ENCODE measurements around the gene CRX.

DNA sequence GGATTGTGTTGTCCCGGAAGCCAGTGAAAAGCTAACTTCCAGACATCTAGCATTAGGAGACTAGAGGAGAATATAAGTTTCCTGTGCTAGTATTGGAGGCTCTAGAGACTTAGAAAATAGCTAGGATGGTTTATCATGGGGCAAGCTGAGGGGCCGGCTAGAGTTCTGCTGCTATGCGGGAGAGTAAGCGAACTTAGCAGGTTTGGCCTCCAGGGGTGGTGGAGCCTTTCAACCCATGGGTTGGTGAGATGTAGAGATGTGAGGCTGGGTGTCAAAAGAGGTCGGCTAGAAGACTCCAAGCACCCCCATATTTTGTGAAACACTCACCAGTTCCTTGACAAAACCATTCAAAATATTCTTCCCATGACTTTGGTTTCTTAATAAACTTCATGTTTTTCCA lies 60.0 kb downstream of the CRX start:
- TF ChIP-seq, protein P1, sequence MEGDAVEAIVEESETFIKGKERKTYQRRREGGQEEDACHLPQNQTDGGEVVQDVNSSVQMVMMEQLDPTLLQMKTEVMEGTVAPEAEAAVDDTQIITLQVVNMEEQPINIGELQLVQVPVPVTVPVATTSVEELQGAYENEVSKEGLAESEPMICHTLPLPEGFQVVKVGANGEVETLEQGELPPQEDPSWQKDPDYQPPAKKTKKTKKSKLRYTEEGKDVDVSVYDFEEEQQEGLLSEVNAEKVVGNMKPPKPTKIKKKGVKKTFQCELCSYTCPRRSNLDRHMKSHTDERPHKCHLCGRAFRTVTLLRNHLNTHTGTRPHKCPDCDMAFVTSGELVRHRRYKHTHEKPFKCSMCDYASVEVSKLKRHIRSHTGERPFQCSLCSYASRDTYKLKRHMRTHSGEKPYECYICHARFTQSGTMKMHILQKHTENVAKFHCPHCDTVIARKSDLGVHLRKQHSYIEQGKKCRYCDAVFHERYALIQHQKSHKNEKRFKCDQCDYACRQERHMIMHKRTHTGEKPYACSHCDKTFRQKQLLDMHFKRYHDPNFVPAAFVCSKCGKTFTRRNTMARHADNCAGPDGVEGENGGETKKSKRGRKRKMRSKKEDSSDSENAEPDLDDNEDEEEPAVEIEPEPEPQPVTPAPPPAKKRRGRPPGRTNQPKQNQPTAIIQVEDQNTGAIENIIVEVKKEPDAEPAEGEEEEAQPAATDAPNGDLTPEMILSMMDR (IDR thresholded peaks at IDR 0.05) = no peak
- TF ChIP-seq POLR2AphosphoS5 (IDR thresholded peaks at IDR 0.05; ENCODE audit: low read depth, low read length) (no peak), TCF7L2 (IDR thresholded peaks at IDR 0.05; ENCODE audit: low read depth, low read length) (no peak), SIN3A (IDR thresholded peaks at IDR 0.05; ENCODE audit: borderline replicate concordance, insufficient read depth, low read depth, low read length) (no peak)
- TF ChIP-seq, protein P2, sequence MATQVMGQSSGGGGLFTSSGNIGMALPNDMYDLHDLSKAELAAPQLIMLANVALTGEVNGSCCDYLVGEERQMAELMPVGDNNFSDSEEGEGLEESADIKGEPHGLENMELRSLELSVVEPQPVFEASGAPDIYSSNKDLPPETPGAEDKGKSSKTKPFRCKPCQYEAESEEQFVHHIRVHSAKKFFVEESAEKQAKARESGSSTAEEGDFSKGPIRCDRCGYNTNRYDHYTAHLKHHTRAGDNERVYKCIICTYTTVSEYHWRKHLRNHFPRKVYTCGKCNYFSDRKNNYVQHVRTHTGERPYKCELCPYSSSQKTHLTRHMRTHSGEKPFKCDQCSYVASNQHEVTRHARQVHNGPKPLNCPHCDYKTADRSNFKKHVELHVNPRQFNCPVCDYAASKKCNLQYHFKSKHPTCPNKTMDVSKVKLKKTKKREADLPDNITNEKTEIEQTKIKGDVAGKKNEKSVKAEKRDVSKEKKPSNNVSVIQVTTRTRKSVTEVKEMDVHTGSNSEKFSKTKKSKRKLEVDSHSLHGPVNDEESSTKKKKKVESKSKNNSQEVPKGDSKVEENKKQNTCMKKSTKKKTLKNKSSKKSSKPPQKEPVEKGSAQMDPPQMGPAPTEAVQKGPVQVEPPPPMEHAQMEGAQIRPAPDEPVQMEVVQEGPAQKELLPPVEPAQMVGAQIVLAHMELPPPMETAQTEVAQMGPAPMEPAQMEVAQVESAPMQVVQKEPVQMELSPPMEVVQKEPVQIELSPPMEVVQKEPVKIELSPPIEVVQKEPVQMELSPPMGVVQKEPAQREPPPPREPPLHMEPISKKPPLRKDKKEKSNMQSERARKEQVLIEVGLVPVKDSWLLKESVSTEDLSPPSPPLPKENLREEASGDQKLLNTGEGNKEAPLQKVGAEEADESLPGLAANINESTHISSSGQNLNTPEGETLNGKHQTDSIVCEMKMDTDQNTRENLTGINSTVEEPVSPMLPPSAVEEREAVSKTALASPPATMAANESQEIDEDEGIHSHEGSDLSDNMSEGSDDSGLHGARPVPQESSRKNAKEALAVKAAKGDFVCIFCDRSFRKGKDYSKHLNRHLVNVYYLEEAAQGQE (IDR thresholded peaks at IDR 0.05; ENCODE audit: insufficient read depth in 1 of 2, low read depth in 2 of 2, low read length in 1 of 2) = no peak
